Measurements from ENCODE around the gene TSPAN17.

GRCh38 chr5:176663566-176663965, 16.3 kb downstream of the TSPAN17 start:
- TF ChIP-seq CTCF (IDR thresholded peaks at IDR 0.05; ENCODE audit: low read depth, low read length) (no peak), EZH2phosphoT487 (IDR thresholded peaks at IDR 0.05; ENCODE audit: low read depth) (no peak)
